WERI-Rb-1 (cell line): Measurements from ENCODE around the gene VGLL4.

Experiments used
- DNase-seq: peaks from one replicate; pipeline ENCODE4 v3.0.0-alpha.2; 2020
- H3K27ac ChIP-seq: fragments of 250-450 bp; sonication (Bioruptor Pico); 2 replicates; pipeline ENCODE4 v1.5.1; 2020; ENCODE audit warnings: mild to moderate bottlenecking, moderate library complexity
- H3K27me3 ChIP-seq: fragments of 250-450 bp; sonication (Bioruptor Pico); 2 replicates; pipeline ENCODE4 v1.5.1; 2021; ENCODE audit warnings: mild to moderate bottlenecking, low read depth, moderate library complexity; ENCODE audit not compliant: insufficient read depth, severe bottlenecking
- H3K36me3 ChIP-seq: fragments of 250-450 bp; sonication (Bioruptor Pico); 2 replicates; pipeline ENCODE4 v1.5.1; 2020; ENCODE audit warnings: mild to moderate bottlenecking, moderate library complexity
- H3K4me3 ChIP-seq: 2 replicates; pipeline ENCODE4 v1.5.1; 2011; ENCODE audit warnings: low read depth, mild to moderate bottlenecking, control low read depth, low read length
- H3K9me3 ChIP-seq: fragments of 250-450 bp; sonication (Bioruptor Pico); 2 replicates; pipeline ENCODE4 v1.5.1; 2021; ENCODE audit warnings: mild to moderate bottlenecking, moderate library complexity; ENCODE audit not compliant: severe bottlenecking
- TF ChIP-seq, protein P1 (sequence below): IDR thresholded peaks from 2 replicates; pipeline ENCODE4 v1.5.1; 2011; ENCODE audit warnings: low read depth, mild to moderate bottlenecking, control low read depth, inconsistent platforms, low read length

The VGLL4 gene

GRCh38 chr3:11619461-11619860 lies 24.3 kb downstream of the VGLL4 start:
- TF ChIP-seq, protein P1, sequence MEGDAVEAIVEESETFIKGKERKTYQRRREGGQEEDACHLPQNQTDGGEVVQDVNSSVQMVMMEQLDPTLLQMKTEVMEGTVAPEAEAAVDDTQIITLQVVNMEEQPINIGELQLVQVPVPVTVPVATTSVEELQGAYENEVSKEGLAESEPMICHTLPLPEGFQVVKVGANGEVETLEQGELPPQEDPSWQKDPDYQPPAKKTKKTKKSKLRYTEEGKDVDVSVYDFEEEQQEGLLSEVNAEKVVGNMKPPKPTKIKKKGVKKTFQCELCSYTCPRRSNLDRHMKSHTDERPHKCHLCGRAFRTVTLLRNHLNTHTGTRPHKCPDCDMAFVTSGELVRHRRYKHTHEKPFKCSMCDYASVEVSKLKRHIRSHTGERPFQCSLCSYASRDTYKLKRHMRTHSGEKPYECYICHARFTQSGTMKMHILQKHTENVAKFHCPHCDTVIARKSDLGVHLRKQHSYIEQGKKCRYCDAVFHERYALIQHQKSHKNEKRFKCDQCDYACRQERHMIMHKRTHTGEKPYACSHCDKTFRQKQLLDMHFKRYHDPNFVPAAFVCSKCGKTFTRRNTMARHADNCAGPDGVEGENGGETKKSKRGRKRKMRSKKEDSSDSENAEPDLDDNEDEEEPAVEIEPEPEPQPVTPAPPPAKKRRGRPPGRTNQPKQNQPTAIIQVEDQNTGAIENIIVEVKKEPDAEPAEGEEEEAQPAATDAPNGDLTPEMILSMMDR = no peak
- Histone ChIP-seq H3K27ac (no peak overlapping the region), H3K27me3 (no peaks in the 10 kb centered on the region), H3K9me3 (no peaks in the 10 kb centered on the region), H3K36me3 (no peaks in the 10 kb centered on the region; the same call in 1 of the 2 replicates), H3K4me3 (no peak overlapping the region)
- no peak for DNase-seq

DNA sequence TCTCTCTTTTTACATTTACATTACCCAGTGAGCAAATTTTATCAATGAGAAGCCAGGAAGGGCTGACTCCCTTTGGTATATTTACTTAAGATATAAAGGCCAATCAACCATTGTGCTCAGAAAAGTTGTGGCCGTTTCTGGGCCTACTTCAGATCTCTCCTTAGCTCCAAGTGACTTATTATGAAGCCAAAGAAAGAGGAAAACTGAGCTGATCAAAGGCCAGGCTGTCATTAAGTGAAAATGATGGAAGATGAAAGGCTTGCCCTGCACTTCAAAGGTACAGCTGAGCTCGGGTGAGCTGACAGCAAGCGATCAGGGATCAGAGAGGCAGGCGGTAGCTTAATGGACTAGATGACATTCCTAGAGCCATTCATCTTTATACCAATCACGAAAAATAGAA lies 24.8 kb downstream of the VGLL4 start:
- TF ChIP-seq, protein P1 = no peak
- no peak overlapping the region for H3K27ac ChIP-seq
- DNase-seq = no peak
- no peak overlapping the region for H3K4me3 ChIP-seq
- no peaks in the 10 kb centered on the region for H3K27me3 ChIP-seq
- H3K36me3 ChIP-seq = no peaks in the 10 kb centered on the region; the same call in 1 of the 2 replicates
- no peaks in the 10 kb centered on the region for H3K9me3 ChIP-seq

GRCh38 chr3:11616551-11616950 lies 27.2 kb downstream of the VGLL4 start:
- H3K36me3 ChIP-seq = no peaks in the 10 kb centered on the region; the same call in 1 of the 2 replicates
- no peaks in the 10 kb centered on the region for H3K27me3 ChIP-seq
- TF ChIP-seq, protein P1 = no peak
- H3K4me3 ChIP-seq = no peak overlapping the region
- no peak for DNase-seq
- H3K9me3 ChIP-seq = no peaks in the 10 kb centered on the region
- no peak overlapping the region; the same call in 1 of the 2 replicates for H3K27ac ChIP-seq

GRCh38 chr3:11613851-11614487 lies 29.7 kb downstream of the VGLL4 start:
- Histone ChIP-seq H3K9me3 (no peaks in the 10 kb centered on the region), H3K27ac (peak overlapping the region; percentile 94), H3K36me3 (no peaks in the 10 kb centered on the region), H3K27me3 (no peaks in the 10 kb centered on the region), H3K4me3 (no peak overlapping the region)
- TF ChIP-seq, protein P1 = no peak
- no peak for DNase-seq

- H3K9me3 ChIP-seq = no peaks in the 10 kb centered on the region
- TF ChIP-seq, protein P1 = no peak
- no peaks in the 10 kb centered on the region for H3K36me3 ChIP-seq
- no peaks in the 10 kb centered on the region for H3K27me3 ChIP-seq
- no peak overlapping the region for H3K4me3 ChIP-seq
- DNase-seq = no peak
- peak overlapping the region; percentile 94 for H3K27ac ChIP-seq
Measured at GRCh38 chr3:11613319-11613718, 30.4 kb downstream of the VGLL4 start.
